Neural progenitor cell (in vitro differentiated cells): Measurements from ENCODE around the gene MED16.

Experiments
- CTCF ChIP-seq: fragments of 200-600 bp; sonication (generic); IDR thresholded peaks from 2 replicates; pipeline ENCODE4 v1.5.1; 2017; ENCODE audit warnings: antibody characterized with exemption, mild to moderate bottlenecking
- EZH2 ChIP-seq: fragments of 200-600 bp; sonication (generic); IDR thresholded peaks from 2 replicates; pipeline ENCODE4 v1.6.1; 2017; ENCODE audit warnings: antibody characterized with exemption, mild to moderate bottlenecking, moderate library complexity
- EZH2phosphoT487 ChIP-seq: fragments of 200-600 bp; sonication (generic); IDR thresholded peaks from 2 replicates; pipeline ENCODE4 v1.6.1; 2017; ENCODE audit warnings: antibody characterized with exemption

- no peak for TF ChIP-seq CTCF
- no peak for TF ChIP-seq EZH2phosphoT487
- no peak for TF ChIP-seq EZH2
Observed at GRCh38 chr19:889662-890295, 3.2 kb downstream of the MED16 start.
